Stomach (tissue), 4 donors: Measurements from ENCODE around the gene C8B.

Experiments used
- CTCF ChIP-seq, 7 experiments: fragments of 450-650 bp in 4 of 7; fragments of 200-600 bp in 3 of 7; sonication (generic) in 3 of 7; IDR thresholded peaks; one replicate each; pipeline ENCODE4 v1.5.1; 2016 to 2019; ENCODE audit warnings: antibody characterized with exemption in 7 of 7, control low read depth in 2 of 7, mild to moderate bottlenecking in 1 of 7
- EP300 ChIP-seq: sonication (generic); formaldehyde crosslinking; IDR thresholded peaks from one replicate; pipeline ENCODE4 v1.6.1; 2017; ENCODE audit warnings: antibody characterized with exemption

- TF ChIP-seq EP300 (no peak), CTCF (IDR thresholded peaks at IDR 0.05) (no peak)
Measured at GRCh38 chr1:56925193-56925592, 40.6 kb downstream of the C8B start.
